Astrocyte (in vitro differentiated cells and primary cell): ENCODE results near the gene DISC1.

Experiments used
- CTCF ChIP-seq: IDR thresholded peaks from 2 replicates; pipeline ENCODE4 v1.5.1; 2011; ENCODE audit warnings: low read depth, mild to moderate bottlenecking, inconsistent platforms, low read length, moderate library complexity; ENCODE audit not compliant: insufficient read depth
- EZH2 ChIP-seq: IDR thresholded peaks from 2 replicates; pipeline ENCODE4 v1.6.1; 2012; ENCODE audit warnings: mild to moderate bottlenecking, low read length, inconsistent platforms; ENCODE audit not compliant: insufficient read depth

GRCh38 chr1:231761252-231761651, 134.7 kb downstream of the DISC1 start:
- TF ChIP-seq CTCF (no peak), EZH2 (no peak)
